Panc1 (cell line): ENCODE measurements around the gene CIB4.

Experiments
- POLR2AphosphoS5 ChIP-seq: IDR thresholded peaks from 2 replicates; pipeline ENCODE4 v1.6.1; 2012; ENCODE audit warnings: mild to moderate bottlenecking, low read depth, low read length, moderate library complexity
- REST ChIP-seq, 2 experiments: IDR thresholded peaks; 2 replicates each; pipeline ENCODE4 v1.6.1; 2011 to 2012; ENCODE audit warnings: low read depth in 2 of 2, control low read depth in 1 of 2, low read length in 1 of 2, mild to moderate bottlenecking in 1 of 2, moderate library complexity in 1 of 2; ENCODE audit not compliant: insufficient read depth in 1 of 2
- SIN3A ChIP-seq: IDR thresholded peaks from 2 replicates; pipeline ENCODE4 v1.6.1; 2012; ENCODE audit warnings: low read depth, mild to moderate bottlenecking, low read length, moderate library complexity, borderline replicate concordance; ENCODE audit not compliant: insufficient read depth
- TCF7L2 ChIP-seq: IDR thresholded peaks from 2 replicates; pipeline ENCODE4 v1.6.1; 2011; ENCODE audit warnings: mild to moderate bottlenecking, low read depth, low read length, inconsistent platforms
- TF ChIP-seq, protein P1 (sequence below): fragments of 450-650 bp; IDR thresholded peaks from 2 replicates; pipeline ENCODE4 v1.5.1; 2017; ENCODE audit warnings: mild to moderate bottlenecking

DNA sequence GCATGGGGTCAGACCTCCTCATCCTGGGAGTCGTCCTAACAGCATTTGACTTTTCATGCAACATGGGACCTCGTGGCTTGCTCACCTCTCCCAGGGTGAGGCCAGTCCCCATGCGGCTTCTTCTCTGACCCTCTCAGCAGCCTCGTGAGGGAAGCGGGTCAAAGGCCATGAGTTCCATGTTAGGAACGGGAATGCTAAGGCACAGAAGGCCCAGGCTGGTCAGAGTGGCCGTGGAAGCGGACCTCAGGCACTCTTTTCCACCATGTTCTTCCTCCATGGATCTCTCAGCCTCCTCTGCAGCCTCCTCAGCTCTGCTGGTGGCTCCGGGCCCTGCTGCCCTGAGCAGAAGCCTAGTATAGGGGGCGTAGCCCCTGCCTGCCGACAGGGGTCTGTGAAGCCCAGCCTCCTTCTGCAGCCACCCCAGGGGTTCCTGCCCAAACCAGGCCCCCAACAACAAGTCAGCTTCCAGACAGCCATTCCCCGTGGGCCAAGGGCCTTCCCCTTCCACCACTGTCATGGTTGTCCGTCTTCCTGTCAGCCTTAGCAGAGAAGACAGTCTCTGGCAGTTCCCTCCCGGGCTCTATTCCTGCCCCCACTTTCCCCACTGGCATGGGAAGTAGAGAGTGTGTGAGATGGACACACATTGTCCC is 103.2 kb downstream of the CIB4 start:
- TF ChIP-seq, protein P1, sequence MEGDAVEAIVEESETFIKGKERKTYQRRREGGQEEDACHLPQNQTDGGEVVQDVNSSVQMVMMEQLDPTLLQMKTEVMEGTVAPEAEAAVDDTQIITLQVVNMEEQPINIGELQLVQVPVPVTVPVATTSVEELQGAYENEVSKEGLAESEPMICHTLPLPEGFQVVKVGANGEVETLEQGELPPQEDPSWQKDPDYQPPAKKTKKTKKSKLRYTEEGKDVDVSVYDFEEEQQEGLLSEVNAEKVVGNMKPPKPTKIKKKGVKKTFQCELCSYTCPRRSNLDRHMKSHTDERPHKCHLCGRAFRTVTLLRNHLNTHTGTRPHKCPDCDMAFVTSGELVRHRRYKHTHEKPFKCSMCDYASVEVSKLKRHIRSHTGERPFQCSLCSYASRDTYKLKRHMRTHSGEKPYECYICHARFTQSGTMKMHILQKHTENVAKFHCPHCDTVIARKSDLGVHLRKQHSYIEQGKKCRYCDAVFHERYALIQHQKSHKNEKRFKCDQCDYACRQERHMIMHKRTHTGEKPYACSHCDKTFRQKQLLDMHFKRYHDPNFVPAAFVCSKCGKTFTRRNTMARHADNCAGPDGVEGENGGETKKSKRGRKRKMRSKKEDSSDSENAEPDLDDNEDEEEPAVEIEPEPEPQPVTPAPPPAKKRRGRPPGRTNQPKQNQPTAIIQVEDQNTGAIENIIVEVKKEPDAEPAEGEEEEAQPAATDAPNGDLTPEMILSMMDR = no peak
- TF ChIP-seq REST (IDR thresholded peaks at IDR 0.05; ENCODE audit: insufficient read depth in 1 of 2, low read depth in 2 of 2, low read length in 1 of 2) (no peak), SIN3A (no peak), POLR2AphosphoS5 (no peak), TCF7L2 (no peak)
